GM18502 (cell line): ENCODE results near the gene SAMD14.

Experiments used
- ATAC-seq: cut with Tn5 transposase; IDR thresholded peaks from one replicate; pipeline ENCODE4 v1.9.1; 2021; ENCODE audit warnings: mild to moderate bottlenecking; ENCODE audit not compliant: unreplicated experiment, poor library complexity

Gene SAMD14

GRCh38 chr17:50149417-50150353, 19.7 kb upstream of the SAMD14 start:
- ATAC-seq, result no peak

GRCh38 chr17:50149091-50149416, 19.1 kb upstream of the SAMD14 start:
- ATAC-seq, result no peak

- ATAC-seq, result peak; percentile 45
Observed at GRCh38 chr17:50148226-50149090, 18.5 kb upstream of the SAMD14 start.

GRCh38 chr17:50147841-50148225, 17.9 kb upstream of the SAMD14 start:
- ATAC-seq, result no peak

GRCh38 chr17:50146927-50147665, 17.1 kb upstream of the SAMD14 start:
- no peak for ATAC-seq

GRCh38 chr17:50146230-50146926, 16.4 kb upstream of the SAMD14 start:
- ATAC-seq, result no peak

- ATAC-seq, result no peak
Observed at GRCh38 chr17:50145532-50146229, 15.7 kb upstream of the SAMD14 start.

- no peak for ATAC-seq
Observed at GRCh38 chr17:50144845-50145531, 15.0 kb upstream of the SAMD14 start.

GRCh38 chr17:50144355-50144754, 14.4 kb upstream of the SAMD14 start:
- ATAC-seq, result no peak

GRCh38 chr17:50143461-50144176, 13.7 kb upstream of the SAMD14 start:
- ATAC-seq, result no peak

- ATAC-seq, result no peak
Observed at GRCh38 chr17:50141745-50142110, 11.8 kb upstream of the SAMD14 start.

GRCh38 chr17:50141026-50141744, 11.2 kb upstream of the SAMD14 start:
- ATAC-seq, result no peak

GRCh38 chr17:50139950-50140885, 10.3 kb upstream of the SAMD14 start:
- peak; percentile 57 for ATAC-seq

- ATAC-seq, result no peak
Observed at GRCh38 chr17:50139185-50139783, 9.3 kb upstream of the SAMD14 start.

GRCh38 chr17:50137042-50137441, 7.1 kb upstream of the SAMD14 start:
- ATAC-seq, result no peak

- ATAC-seq, result no peak
Observed at GRCh38 chr17:50136096-50136687, 6.2 kb upstream of the SAMD14 start.
